ENCODE measurements around the gene TRIM29. TPM values are rescaled to one million over a fixed set of nuclear protein-coding genes. Genes with fewer than 3 reads are reported as not detected.

TRIM29 gene
- total and polyA plus RNA-seq, 10 of the 15 experiments (the other 5 are each of a cell fraction or from before 2014, with no cell fraction given) = 0.08 to 0.67 (median 0.26) TPM; not detected in 5

DNA sequence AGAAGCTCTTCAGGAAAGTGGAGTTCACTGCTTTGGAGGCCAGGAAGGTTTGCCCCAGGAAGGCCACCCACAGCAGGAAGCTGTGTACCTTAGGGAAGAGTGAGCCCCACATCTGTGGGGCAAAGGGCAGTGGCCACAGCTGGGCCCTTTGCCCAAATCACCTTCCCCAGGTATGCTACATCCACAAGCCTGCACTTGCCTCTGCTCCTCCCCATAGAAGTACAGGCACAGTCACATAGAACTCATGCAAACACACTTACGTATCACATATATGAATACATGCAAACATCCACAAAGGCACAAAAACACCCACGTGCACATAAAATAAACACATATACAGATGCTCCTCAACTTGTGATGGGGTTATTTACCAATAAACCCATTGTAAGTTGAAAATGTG lies 2.1 kb downstream of the TRIM29 start:
- intact Hi-C loops (cut with micrococcal nuclease; ENCODE audit: unreplicated experiment) (no loop called here), in situ Hi-C loops (cut with MboI) (no loop called here)
- SMC1A ChIA-PET (ENCODE audit: uncharacterized antibody, unreplicated experiment) = no interaction called here
- Histone ChIP-seq H3K9me3 (replicated peaks; ENCODE audit: control insufficient read depth, insufficient read depth, low read length) (no peaks in the 10 kb centered on the region), H3K4me1 (ENCODE audit: control insufficient read depth, insufficient read depth, low read length) (no peaks in the 10 kb centered on the region), H3K4me2 (ENCODE audit: control insufficient read depth, insufficient read depth) (no peak overlapping the region), H3K27me3 (replicated peaks in 1 of 2; ENCODE audit: control insufficient read depth in 2 of 2, insufficient read depth in 2 of 2, low read length in 1 of 2) (peaks cover 6 to 14% of the 10 kb centered on the region in 2 experiments), H2AFZ (ENCODE audit: control insufficient read depth, low read depth, low read length) (no peak overlapping the region), H3K36me3 (ENCODE audit: control insufficient read depth in 2 of 2, insufficient read depth in 2 of 2, low read length in 1 of 2) (no peaks in the 10 kb centered on the region), H3K27ac (ENCODE audit: control insufficient read depth, insufficient read depth) (no peak overlapping the region), H4K20me1 (ENCODE audit: control insufficient read depth, insufficient read depth) (no peaks in the 10 kb centered on the region), H3K4me3 (no peak overlapping the region), H3K79me2 (ENCODE audit: control insufficient read depth, insufficient read depth, low read length) (no peaks in the 10 kb centered on the region), H3K9ac (ENCODE audit: control insufficient read depth, insufficient read depth, low read length) (no peak overlapping the region)
- no TSS peak for BruUV-seq (replicated peaks)
- CTCF ChIA-PET = interaction anchor here (0.6 kb wide), 1 partner anchor 176 kb away, joined by 3 read pairs; no protein-coding TSS in a partner anchor
- 21% methylated on average over 2 of the region's 2 CpGs for WGBS (ENCODE audit: insufficient coverage, insufficient replicate concordance, low lambda C conversion rate, missing lambda C conversion rate)
- ATAC-seq (no peak), FAIRE-seq (no peak), DNase-seq (ENCODE audit: low read depth, low spot score) (no peak)
- TF ChIP-seq, protein P1, sequence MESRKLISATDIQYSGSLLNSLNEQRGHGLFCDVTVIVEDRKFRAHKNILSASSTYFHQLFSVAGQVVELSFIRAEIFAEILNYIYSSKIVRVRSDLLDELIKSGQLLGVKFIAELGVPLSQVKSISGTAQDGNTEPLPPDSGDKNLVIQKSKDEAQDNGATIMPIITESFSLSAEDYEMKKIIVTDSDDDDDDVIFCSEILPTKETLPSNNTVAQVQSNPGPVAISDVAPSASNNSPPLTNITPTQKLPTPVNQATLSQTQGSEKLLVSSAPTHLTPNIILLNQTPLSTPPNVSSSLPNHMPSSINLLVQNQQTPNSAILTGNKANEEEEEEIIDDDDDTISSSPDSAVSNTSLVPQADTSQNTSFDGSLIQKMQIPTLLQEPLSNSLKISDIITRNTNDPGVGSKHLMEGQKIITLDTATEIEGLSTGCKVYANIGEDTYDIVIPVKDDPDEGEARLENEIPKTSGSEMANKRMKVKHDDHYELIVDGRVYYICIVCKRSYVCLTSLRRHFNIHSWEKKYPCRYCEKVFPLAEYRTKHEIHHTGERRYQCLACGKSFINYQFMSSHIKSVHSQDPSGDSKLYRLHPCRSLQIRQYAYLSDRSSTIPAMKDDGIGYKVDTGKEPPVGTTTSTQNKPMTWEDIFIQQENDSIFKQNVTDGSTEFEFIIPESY (IDR thresholded peaks at IDR 0.05) = no peak
- TF ChIP-seq HCFC1 (IDR thresholded peaks at IDR 0.05; ENCODE audit: low read length) = no peak
- TF ChIP-seq, protein P2, sequence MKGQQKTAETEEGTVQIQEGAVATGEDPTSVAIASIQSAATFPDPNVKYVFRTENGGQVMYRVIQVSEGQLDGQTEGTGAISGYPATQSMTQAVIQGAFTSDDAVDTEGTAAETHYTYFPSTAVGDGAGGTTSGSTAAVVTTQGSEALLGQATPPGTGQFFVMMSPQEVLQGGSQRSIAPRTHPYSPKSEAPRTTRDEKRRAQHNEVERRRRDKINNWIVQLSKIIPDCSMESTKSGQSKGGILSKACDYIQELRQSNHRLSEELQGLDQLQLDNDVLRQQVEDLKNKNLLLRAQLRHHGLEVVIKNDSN (IDR thresholded peaks at IDR 0.05; ENCODE audit: borderline replicate concordance, extremely low read length, insufficient read depth, low read depth, low read length) = no peak
- no peak for TF ChIP-seq CBX3 (IDR thresholded peaks at IDR 0.05; ENCODE audit: borderline replicate concordance, low read depth)
- TF ChIP-seq SRF (IDR thresholded peaks at IDR 0.05; ENCODE audit: low read depth in 2 of 2, low read length in 2 of 2) = no peak
- no peak for TF ChIP-seq KAT2A (conservative IDR thresholded peaks at IDR 0.05; ENCODE audit: control insufficient read depth, low read depth, low read length)
- TF ChIP-seq STAT3 (IDR thresholded peaks at IDR 0.05; ENCODE audit: low read depth, low read length) = no peak
- no peak for TF ChIP-seq BRCA1 (IDR thresholded peaks at IDR 0.05; ENCODE audit: low read depth, low read length)
- no peak for TF ChIP-seq FOS (IDR thresholded peaks at IDR 0.05; ENCODE audit: borderline replicate concordance, extremely low read depth, insufficient read length)
- TF ChIP-seq, protein P3, sequence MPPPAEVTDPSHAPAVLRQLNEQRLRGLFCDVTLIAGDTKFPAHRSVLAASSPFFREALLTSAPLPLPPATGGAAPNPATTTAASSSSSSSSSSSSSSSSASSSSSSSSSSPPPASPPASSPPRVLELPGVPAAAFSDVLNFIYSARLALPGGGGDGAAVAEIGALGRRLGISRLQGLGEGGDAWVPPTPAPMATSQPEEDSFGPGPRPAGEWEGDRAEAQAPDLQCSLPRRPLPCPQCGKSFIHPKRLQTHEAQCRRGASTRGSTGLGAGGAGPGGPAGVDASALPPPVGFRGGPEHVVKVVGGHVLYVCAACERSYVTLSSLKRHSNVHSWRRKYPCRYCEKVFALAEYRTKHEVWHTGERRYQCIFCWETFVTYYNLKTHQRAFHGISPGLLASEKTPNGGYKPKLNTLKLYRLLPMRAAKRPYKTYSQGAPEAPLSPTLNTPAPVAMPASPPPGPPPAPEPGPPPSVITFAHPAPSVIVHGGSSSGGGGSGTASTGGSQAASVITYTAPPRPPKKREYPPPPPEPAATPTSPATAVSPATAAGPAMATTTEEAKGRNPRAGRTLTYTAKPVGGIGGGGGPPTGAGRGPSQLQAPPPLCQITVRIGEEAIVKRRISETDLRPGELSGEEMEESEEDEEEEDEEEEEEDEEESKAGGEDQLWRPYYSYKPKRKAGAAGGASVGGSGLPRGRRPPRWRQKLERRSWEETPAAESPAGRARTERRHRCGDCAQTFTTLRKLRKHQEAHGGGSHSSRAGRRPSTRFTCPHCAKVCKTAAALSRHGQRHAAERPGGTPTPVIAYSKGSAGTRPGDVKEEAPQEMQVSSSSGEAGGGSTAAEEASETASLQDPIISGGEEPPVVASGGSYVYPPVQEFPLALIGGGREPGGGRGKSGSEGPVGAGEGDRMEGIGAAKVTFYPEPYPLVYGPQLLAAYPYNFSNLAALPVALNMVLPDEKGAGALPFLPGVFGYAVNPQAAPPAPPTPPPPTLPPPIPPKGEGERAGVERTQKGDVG (CRISPR knock-in tag; IDR thresholded peaks at IDR 0.05) = no peak
- TF ChIP-seq STAT1 (conservative IDR thresholded peaks at IDR 0.05) = no peak
- no peak for TF ChIP-seq JUNB (IDR thresholded peaks at IDR 0.05)
- TF ChIP-seq, protein P4, sequence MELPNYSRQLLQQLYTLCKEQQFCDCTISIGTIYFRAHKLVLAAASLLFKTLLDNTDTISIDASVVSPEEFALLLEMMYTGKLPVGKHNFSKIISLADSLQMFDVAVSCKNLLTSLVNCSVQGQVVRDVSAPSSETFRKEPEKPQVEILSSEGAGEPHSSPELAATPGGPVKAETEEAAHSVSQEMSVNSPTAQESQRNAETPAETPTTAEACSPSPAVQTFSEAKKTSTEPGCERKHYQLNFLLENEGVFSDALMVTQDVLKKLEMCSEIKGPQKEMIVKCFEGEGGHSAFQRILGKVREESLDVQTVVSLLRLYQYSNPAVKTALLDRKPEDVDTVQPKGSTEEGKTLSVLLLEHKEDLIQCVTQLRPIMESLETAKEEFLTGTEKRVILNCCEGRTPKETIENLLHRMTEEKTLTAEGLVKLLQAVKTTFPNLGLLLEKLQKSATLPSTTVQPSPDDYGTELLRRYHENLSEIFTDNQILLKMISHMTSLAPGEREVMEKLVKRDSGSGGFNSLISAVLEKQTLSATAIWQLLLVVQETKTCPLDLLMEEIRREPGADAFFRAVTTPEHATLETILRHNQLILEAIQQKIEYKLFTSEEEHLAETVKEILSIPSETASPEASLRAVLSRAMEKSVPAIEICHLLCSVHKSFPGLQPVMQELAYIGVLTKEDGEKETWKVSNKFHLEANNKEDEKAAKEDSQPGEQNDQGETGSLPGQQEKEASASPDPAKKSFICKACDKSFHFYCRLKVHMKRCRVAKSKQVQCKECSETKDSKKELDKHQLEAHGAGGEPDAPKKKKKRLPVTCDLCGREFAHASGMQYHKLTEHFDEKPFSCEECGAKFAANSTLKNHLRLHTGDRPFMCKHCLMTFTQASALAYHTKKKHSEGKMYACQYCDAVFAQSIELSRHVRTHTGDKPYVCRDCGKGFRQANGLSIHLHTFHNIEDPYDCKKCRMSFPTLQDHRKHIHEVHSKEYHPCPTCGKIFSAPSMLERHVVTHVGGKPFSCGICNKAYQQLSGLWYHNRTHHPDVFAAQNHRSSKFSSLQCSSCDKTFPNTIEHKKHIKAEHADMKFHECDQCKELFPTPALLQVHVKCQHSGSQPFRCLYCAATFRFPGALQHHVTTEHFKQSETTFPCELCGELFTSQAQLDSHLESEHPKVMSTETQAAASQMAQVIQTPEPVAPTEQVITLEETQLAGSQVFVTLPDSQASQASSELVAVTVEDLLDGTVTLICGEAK (IDR thresholded peaks at IDR 0.05; ENCODE audit: borderline replicate concordance) = no peak
- TF ChIP-seq ZSCAN29 (IDR thresholded peaks at IDR 0.05) = no peak
- no peak for TF ChIP-seq BCL11A (IDR thresholded peaks at IDR 0.05; ENCODE audit: low read depth, low read length)
- no peak for TF ChIP-seq NFXL1 (IDR thresholded peaks at IDR 0.05; ENCODE audit: borderline replicate concordance)
- POLR2A ChIA-PET = no interaction called here
- RAD21 ChIA-PET (ENCODE audit: unreplicated experiment) = no interaction called here
